ENCODE measurements around the gene DPEP1.

Gene DPEP1

GRCh38 chr16:89599902-89600301, 13.5 kb upstream of the DPEP1 start:
- no peak for DNase-seq

- no peak for DNase-seq
These were observed 13.0 kb upstream of the DPEP1 start for GRCh38 chr16:89600427-89600826.

GRCh38 chr16:89600956-89601355, 12.5 kb upstream of the DPEP1 start:
- DNase-seq, result no peak

- DNase-seq, result no peak
These were observed 11.6 kb upstream of the DPEP1 start for GRCh38 chr16:89601906-89602272.

DNA sequence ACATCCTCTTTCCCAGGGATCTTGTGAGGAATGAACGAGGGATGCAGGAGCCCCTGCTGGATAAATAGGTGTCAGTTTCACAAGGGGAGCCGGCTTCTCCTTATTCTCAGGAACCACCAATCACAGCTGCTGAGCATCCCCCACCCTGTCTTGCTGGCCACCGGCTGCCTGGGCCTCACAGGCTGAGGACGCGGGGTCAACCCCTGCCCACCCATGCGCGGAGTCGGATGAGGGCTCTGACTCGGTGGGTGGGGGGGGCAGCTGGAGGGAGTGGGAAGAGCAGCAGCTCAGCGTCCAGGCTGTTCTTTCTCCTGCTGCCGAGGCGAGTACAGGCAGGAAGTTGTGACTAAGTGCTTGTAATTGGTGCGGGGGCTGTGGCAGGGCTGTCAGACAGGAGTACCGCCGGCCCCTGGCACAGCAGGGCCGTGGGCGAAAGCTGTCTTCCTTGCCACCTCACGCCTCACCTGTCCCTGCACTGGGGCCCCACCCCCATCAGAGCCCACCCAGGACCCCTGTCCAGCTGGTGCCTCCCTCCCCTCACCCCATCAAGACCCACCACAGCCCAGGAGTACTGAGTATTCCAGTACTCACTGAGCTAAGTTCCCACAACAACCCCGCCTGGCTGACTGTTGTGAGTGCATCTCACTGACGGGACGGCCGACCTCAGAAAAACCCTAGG, 11.0 kb upstream of the DPEP1 start:
- peak; percentile 16 to 40 for DNase-seq

DNA sequence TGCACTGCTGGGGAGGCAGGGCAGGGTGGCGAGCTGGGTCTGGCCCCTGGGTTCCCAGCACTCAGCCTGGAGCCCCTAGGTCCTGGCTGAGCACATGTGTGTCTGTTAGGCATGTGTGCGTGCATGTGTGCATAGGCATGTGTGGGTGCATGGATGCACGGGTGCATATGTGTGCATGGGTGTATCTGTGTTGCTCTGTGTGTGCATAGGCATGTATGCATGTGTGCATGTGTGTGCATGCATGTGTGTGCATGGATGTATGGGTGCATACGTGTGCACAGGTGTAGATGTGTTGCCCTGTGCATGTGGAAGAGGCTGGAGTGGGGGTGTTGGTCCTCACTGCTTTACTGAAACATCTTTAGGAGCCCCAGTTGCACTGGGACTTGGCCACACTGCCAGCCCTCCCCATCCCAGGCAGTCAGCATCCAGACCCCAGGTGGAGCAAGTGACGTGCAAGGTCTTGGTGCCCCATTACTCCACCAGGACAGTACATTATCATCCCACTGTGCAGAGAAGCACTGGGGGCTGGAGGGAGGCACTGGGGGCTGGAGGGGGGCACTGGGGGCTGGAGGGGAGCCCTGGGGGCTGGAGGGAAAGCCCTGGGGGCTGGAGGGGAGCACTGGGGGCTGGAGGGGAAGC, 10.4 kb upstream of the DPEP1 start:
- no peak for DNase-seq

DNA sequence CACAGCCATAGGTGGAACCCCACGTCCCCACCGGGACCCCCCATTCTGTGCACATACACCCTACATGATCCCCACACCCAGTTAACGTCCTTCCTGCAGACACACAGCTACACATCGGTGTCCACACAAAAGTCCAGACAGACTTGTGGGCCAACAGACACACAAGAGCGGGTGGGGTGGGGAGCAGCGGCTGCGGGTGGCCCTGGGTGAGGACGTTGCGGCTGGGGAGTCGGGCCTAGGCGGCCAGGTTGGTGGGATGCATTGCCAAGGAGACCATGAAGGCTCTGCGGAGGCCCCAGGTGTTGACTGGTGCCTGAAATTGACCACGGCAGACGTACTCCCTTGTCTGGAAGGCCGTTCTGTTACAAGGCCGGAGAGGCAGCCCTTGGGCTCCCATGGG, 8.7 kb upstream of the DPEP1 start:
- no peak for DNase-seq

DNA sequence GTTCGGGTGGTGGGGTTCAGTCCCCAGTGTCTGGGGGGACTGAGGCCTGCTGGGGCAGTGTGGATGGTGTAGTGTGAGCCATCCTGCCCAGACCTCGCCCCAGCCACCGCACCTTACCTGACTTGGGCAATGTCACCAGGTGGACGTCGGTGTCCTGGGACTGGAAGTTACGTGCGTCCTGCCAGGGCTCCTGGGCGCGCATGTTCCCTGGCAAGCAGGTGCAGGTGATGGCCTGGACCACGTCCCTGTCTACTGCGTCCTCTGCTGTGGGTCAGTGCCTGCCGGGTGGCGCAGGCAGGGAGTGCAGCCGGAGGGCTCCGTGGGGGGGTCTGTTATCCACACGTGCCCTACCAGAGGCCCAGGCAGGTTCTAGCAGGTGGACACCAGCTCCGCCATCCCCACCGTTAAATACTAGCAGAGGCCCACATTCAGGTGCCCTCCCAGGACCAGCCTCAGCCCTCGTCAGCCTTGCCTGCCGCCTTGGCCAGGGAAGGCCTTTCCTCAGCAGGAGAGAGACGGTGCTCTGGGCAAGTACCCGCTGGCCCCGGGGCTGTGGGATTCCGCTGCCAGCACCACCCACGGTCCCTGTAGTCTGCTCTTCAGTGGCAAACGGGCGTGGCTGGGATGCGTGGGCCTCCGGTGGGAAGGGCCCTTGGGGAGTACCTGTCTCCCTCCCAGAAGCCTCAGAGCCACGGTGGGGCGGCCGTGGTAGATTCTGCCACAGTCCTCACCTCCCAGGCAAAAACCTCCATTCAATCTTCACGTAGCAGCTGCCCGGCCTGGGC, 8.1 kb upstream of the DPEP1 start:
- DNase-seq, result no peak

DNA sequence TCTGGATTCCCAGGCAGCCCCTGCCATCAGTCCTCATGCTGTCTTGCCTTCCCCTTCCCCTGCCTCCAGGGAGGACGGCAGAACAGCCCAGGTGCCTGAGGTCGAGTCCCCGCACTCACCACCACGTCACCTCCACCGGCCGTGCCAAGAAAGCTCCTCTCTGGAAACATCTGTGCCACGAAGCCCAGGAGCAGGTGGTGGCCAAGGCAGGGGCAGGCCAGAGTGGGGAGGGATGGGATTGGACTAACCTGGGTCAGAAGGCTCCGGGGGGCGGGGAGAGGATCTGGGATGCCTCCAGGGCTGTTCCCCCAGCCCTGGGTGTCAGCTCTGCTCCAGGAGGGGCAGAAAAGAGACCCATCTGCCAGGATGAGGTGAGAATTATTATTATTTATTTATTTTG, 7.4 kb upstream of the DPEP1 start:
- DNase-seq, result no peak

DNA sequence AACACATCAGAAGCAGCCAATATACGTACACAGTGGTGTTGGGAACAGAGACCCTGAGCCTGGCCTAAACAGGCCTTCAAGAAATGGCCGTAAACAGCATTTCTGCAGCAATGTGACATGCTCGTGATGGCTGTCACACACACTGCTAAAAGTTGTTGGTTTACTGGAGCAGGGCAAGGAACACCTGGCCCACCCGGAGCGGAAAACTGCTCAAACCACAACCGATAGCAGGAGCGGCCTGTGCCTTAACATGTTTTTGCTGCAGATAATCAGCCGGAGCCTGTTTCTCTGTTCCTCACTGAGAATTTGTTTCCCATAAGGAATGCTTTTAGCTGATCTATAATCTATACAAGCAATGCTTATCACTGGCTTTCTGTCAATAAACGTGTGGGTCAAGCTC, 6.0 kb upstream of the DPEP1 start:
- no peak for DNase-seq

DNA sequence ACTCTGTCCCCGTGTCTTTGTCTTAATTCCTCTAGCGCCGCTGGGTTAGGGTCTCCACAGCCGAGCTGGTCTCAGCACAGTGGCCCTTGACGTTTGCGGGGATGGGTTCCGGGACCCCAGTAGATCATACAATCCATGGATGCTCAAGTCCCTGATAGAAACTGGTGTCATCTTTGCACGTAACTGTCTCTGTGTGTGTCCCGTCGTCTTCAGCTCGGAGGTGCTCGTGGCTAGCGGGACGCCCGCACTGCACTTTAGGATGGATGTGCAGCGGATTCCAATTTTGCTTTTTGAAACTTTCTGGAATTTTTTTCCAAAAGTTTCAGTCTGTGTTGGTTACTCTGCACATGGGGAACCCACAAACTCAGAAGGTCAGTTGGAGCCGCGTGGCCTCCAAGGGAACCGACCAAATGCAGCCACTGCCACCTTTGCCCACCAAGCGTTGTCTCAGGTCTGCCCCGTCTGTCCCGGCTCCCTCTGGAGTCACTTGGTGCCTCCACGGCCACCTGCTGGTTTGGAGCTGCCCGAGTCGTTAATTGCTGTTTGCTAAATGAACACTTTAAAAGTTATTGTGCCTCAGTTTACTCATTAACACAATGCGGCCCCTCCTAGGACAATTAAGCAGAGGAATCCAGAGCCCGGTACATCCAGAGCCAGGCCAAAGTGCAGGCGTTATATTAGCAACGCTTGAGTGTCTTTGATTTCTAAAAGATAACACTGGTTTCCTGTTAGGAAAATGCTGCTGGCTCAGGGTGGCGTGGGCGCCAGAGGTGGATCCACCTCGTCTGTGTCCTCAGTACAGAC, 5.3 kb upstream of the DPEP1 start:
- DNase-seq, result no peak

GRCh38 chr16:89610108-89610453, 3.4 kb upstream of the DPEP1 start:
- DNase-seq, result no peak

- no peak for DNase-seq
These were observed 851 bp upstream of the DPEP1 start for GRCh38 chr16:89612415-89613166.

DNA sequence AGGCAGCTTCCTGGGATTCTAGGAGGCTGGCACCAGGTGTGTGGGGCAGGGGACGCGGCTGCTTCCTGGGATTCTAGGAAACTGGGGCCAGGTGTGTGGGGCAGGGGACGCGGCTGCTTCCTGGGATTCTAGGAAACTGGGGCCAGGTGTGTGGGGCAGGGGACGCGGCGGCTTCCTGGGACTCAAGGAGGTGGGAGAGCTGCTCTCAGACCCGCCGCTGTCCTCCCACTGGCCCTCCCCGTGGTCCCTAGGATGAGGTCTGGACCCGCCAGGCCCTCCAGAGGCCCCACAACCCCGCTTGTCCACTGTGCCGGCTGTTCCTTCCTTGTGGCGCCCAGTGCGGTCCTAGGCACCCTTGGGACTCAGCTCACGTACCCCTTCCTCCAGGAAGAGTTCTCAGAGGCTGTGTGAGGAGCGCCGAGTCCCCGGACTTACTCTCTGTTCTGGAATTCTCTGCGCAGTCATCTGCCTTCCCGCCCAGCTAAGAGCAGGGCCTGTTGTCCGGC, 565 bp downstream of the DPEP1 start:
- no peak for DNase-seq

GRCh38 chr16:89615176-89615575, 1.7 kb downstream of the DPEP1 start:
- no peak for DNase-seq

- peak in 1 of 2 donors; percentile 47 for DNase-seq
These were observed 2.2 kb downstream of the DPEP1 start for GRCh38 chr16:89615596-89616090.

DNA sequence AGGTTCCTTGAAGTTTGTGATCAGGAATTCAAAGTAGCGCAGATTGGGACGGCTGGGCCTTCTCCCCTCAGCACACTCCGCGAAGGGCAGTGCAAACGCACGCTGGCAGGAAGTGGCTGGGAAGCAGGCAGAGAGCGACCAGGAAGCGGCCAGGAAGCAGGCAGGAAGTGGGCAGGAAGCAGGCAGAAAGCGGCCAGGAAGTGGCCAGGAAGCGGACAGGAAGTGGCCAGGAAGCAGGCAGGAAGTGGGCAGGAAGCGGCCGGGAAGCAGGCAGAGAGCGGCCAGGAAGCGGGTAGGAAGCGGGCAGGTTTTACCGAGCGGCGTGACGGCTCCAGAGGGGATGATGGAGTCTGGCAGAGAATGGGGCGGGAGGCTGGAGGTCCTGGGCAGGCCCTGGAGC, 3.2 kb downstream of the DPEP1 start:
- peak; percentile 13 to 55 for DNase-seq

- DNase-seq, result no peak
These were observed 3.6 kb downstream of the DPEP1 start for GRCh38 chr16:89617036-89617435.

DNA sequence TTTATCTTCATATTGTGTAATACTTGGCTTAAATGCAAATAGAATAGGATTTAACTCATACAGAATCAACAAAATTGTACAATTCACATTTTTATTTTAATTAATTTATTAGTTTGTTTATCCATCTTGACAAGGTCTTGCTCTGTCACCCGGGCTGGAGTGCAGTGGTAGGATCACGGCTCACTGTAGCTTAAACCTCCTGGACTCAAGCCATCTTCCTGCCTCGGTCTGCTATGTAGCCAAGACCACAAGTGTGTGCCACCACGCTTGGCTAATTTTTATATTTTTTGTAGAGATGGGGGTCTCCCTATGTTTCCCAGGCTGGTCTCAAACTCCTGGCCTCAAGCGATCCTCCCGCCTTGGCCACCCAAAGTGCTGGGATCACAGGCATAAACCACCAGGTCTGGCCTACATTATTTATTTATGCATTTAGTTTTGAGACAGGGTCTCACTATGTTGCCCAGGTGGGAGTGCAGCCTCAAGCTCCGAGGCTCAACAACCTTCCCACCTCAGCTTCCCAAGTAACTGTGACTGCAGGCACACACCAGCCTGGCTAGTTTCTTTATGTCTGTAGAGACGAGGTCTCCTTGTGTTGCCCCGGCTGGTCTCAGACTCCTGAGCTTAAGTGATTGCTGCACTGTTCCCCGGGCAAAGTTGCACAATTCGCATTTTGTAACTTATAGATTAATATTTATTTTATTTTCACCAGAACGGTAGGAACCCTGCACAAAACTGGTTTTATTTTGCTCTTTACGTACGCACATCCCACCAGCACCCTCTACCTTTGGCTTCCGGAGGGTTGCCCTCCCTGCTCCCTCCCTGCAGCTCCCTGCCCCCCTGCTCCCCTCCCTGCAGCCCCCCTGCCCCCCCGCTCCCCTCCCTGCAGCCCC, 4.9 kb downstream of the DPEP1 start:
- no peak for DNase-seq

DNA sequence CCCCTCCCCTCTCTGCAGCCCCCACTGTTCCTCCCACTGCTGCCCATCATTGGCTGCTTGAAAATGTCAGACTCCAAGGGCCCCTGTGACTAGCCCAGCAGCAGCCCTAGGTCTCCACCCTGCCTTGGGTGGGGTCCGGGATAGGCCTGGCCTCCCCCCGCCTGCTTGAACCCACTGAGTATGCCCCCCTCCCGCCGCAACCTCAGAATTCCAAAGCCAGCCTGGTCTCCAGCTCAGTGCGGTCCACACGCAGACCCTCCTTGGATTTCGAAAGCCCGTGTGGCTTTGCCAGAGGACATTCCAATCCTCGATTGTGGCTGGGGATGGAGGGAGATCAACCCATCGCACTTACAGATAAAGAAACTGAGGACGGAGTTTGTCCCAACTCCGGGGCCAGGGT, 6.4 kb downstream of the DPEP1 start:
- DNase-seq, result no peak

GRCh38 chr16:89620406-89620841, 7.0 kb downstream of the DPEP1 start:
- DNase-seq, result no peak

Data from CD4-positive, alpha-beta T cell treated with Interferon alpha-2 for 1 hour (primary cell).